CD4-positive, alpha-beta memory T cell (primary cell): ENCODE measurements around the gene CLCF1. TPM values are rescaled to one million over a fixed set of nuclear protein-coding genes. Genes with fewer than 3 reads are reported as not detected.

Source experiments
- CTCF ChIA-PET: fragments of 350-600 bp; sonication (Branson Sonifier 250); formaldehyde crosslinking; loops from one replicate; lab custom pipeline; 2021; ENCODE audit warnings: inconsistent platforms; ENCODE audit not compliant: partially characterized antibody; lab: Charles Lee
- POLR2A ChIA-PET: fragments of 350-600 bp; sonication (Branson Sonifier 250); formaldehyde crosslinking; loops from one replicate; lab custom pipeline; 2021; ENCODE audit not compliant: partially characterized antibody; lab: Charles Lee
- DNase-seq, 5 donors: peaks; one replicate each; pipeline versions ENCODE4 v3.0.0 to v3.0.0-alpha.2; 2020 to 2022; ENCODE audit warnings: mixed read lengths in 1 of 5
- H3K27ac ChIP-seq: one replicate; pipeline ENCODE4 v1.7.0; 2013; ENCODE audit warnings: low read depth, low read length
- H3K27me3 ChIP-seq: 2 replicates; pipeline ENCODE4 v1.7.0; 2013; ENCODE audit warnings: mild to moderate bottlenecking, low read length, moderate library complexity; ENCODE audit not compliant: insufficient read depth
- H3K36me3 ChIP-seq: 2 replicates; pipeline ENCODE4 v1.7.0; 2013; ENCODE audit warnings: mild to moderate bottlenecking, low read length, moderate library complexity; ENCODE audit not compliant: insufficient read depth
- H3K4me1 ChIP-seq: 2 replicates; pipeline ENCODE4 v1.7.0; 2013; ENCODE audit warnings: mild to moderate bottlenecking, low read length, moderate library complexity; ENCODE audit not compliant: insufficient read depth
- H3K4me3 ChIP-seq, 2 donors: one replicate each; pipeline ENCODE4 v1.7.0; 2013; ENCODE audit warnings: low read length in 2 of 2, mild to moderate bottlenecking in 1 of 2
- H3K9me3 ChIP-seq, 2 donors: one replicate each; pipeline ENCODE4 v1.7.0; 2013; ENCODE audit warnings: low read length in 2 of 2, control low read depth in 1 of 2; ENCODE audit not compliant: control insufficient read depth in 1 of 2
- H3K27ac Mint-ChIP-seq, 7 donors: one replicate each; pipeline ENCODE4 v1.8.0; 2020 to 2021; ENCODE audit warnings: mixed read lengths in 7 of 7, mild to moderate bottlenecking in 6 of 7, inconsistent platforms in 3 of 7, moderate library complexity in 3 of 7
- H3K27me3 Mint-ChIP-seq, 2 donors: one replicate each; pipeline ENCODE4 v1.8.0; 2020 to 2021; ENCODE audit warnings: mixed read lengths in 2 of 2
- H3K36me3 Mint-ChIP-seq, 2 donors: one replicate each; pipeline ENCODE4 v1.8.0; 2020 to 2021; ENCODE audit warnings: mixed read lengths in 2 of 2, inconsistent platforms in 1 of 2, mild to moderate bottlenecking in 1 of 2
- H3K4me1 Mint-ChIP-seq, 4 donors: one replicate each; pipeline ENCODE4 v1.8.0; 2020 to 2021; ENCODE audit warnings: mixed read lengths in 4 of 4, mild to moderate bottlenecking in 1 of 4
- H3K4me3 Mint-ChIP-seq, 8 donors: one replicate each; pipeline ENCODE4 v1.8.0; 2020 to 2021; ENCODE audit warnings: mixed read lengths in 8 of 8, mild to moderate bottlenecking in 7 of 8, moderate library complexity in 6 of 8, inconsistent platforms in 3 of 8
- H3K9me3 Mint-ChIP-seq, 8 donors: one replicate each; pipeline ENCODE4 v1.8.0; 2020 to 2021; ENCODE audit warnings: mixed read lengths in 8 of 8, mild to moderate bottlenecking in 5 of 8, inconsistent platforms in 3 of 8, moderate library complexity in 1 of 8
- intact Hi-C: fragments of 100-400 bp; cut with micrococcal nuclease; formaldehyde crosslinking; loops from one replicate; pipeline ENCODE4 v1.15.1; 2023
- polyA plus RNA-seq, 2 donors: library from polyadenylated mRNA; unstranded; fragments of 300-500 nt; fragmentation: Illumina TruSeq; gene quantifications; one replicate each; pipeline ENCODE4 v1.2.3, GENCODE V29; 2021
- total RNA-seq, 2 experiments: library from RNA; stranded (reverse); gene quantifications; one replicate each; pipeline ENCODE4 v1.2.3, GENCODE V29; 2021

CLCF1 gene
- total and polyA plus RNA-seq, 4 experiments from 2014 or later = 0.45 to 6.4 (median 4.9) TPM

GRCh38 chr11:67409261-67409666, 35.9 kb upstream of the CLCF1 start:
- Mint-ChIP-seq H3K27me3 (no peaks in the 10 kb centered on the region), H3K4me3 (peak overlapping the region; percentile 85 to 100 (median 94)), H3K4me1 (peaks cover 49 to 97% (median 67%) of the 10 kb centered on the region in 4 donors), H3K9me3 (peaks cover 0 to 2% (median 0%) of the 10 kb centered on the region in 8 donors), H3K36me3 (peaks cover 20 to 29% of the 10 kb centered on the region in 2 donors), H3K27ac (peak overlapping the region; percentile 37 to 98 (median 72))
- Histone ChIP-seq H3K27me3 (no peaks in the 10 kb centered on the region), H3K36me3 (peaks cover 22% of the 10 kb centered on the region), H3K4me3 (peak overlapping the region; percentile 48 to 77), H3K4me1 (peaks cover 91% of the 10 kb centered on the region), H3K9me3 (no peaks in the 10 kb centered on the region), H3K27ac (peak overlapping the region; percentile 81)
- POLR2A ChIA-PET = interaction anchor here (0.8 to 21.5 kb wide), 26 partner anchors 9 to 169 kb away, joined by 3 to 2262 read pairs (median 6); partner anchors contain the start of genes AIP, CARNS1, CLCF1 and CORO1B
- intact Hi-C loops = loop anchor here (1.0 kb wide), 2 partner anchors 8 to 60 kb away; partner anchors contain the start of gene TMEM134
- peak; percentile 80 to 85 (median 83) for DNase-seq
- CTCF ChIA-PET = interaction anchor here (1.0 to 3.4 kb wide), 5 partner anchors 9 to 75 kb away, joined by 3 to 21 read pairs (median 4); partner anchors contain the start of genes AIP, PTPRCAP and RPS6KB2

GRCh38 chr11:67408437-67409200, 35.2 kb upstream of the CLCF1 start:
- Histone ChIP-seq H3K4me3 (peak overlapping the region; percentile 33 to 77), H3K9me3 (no peaks in the 10 kb centered on the region), H3K4me1 (peaks cover 88% of the 10 kb centered on the region), H3K27ac (peak overlapping the region; percentile 81), H3K36me3 (peaks cover 22% of the 10 kb centered on the region), H3K27me3 (no peaks in the 10 kb centered on the region)
- H3K4me3 Mint-ChIP-seq = peak overlapping the region; percentile 85 to 100 (median 94)
- peaks cover 49 to 98% (median 67%) of the 10 kb centered on the region in 4 donors for H3K4me1 Mint-ChIP-seq
- peak overlapping the region; percentile 82 to 98 (median 93) for H3K27ac Mint-ChIP-seq
- H3K36me3 Mint-ChIP-seq = peaks cover 20 to 33% of the 10 kb centered on the region in 2 donors
- POLR2A ChIA-PET = interaction anchor here (0.5 to 21.5 kb wide), 29 partner anchors 8 to 194 kb away, joined by 3 to 2262 read pairs (median 5); partner anchors contain the start of genes AIP, CARNS1, CLCF1 and CORO1B
- intact Hi-C loops = loop anchor here (1.0 kb wide), 2 partner anchors 9 to 61 kb away; partner anchors contain the start of gene TMEM134
- peak in 1 of 5 donors; percentile 58 for DNase-seq
- H3K27me3 Mint-ChIP-seq = no peaks in the 10 kb centered on the region
- CTCF ChIA-PET = interaction anchor here (0.9 to 3.4 kb wide), 8 partner anchors 8 to 75 kb away, joined by 3 to 21 read pairs (median 4); partner anchors contain the start of genes AIP, PTPRCAP, RPS6KB2 and TMEM134
- peaks cover 0 to 2% (median 0%) of the 10 kb centered on the region in 8 donors for H3K9me3 Mint-ChIP-seq

- H3K27me3 Mint-ChIP-seq = no peaks in the 10 kb centered on the region
- peak overlapping the region; percentile 81 for H3K27ac ChIP-seq
- H3K4me1 Mint-ChIP-seq = peaks cover 47 to 97% (median 63%) of the 10 kb centered on the region in 4 donors
- H3K36me3 ChIP-seq = peaks cover 22% of the 10 kb centered on the region
- H3K4me3 ChIP-seq = peak overlapping the region; percentile 33 to 77
- ChIA-PET CTCF (interaction anchor here (0.9 to 3.4 kb wide), 8 partner anchors 9 to 77 kb away, joined by 3 to 21 read pairs (median 4); partner anchors contain the start of genes PTPRCAP, RPS6KB2 and TMEM134), POLR2A (interaction anchor here (0.5 to 21.5 kb wide), 25 partner anchors 10 to 195 kb away, joined by 3 to 2262 read pairs (median 5); partner anchors contain the start of genes AIP, CARNS1, CDK2AP2 and CLCF1)
- peak overlapping the region; percentile 82 to 98 (median 93) for H3K27ac Mint-ChIP-seq
- H3K9me3 ChIP-seq = no peaks in the 10 kb centered on the region
- DNase-seq = no peak
- H3K36me3 Mint-ChIP-seq = peaks cover 20 to 35% of the 10 kb centered on the region in 2 donors
- H3K4me1 ChIP-seq = peaks cover 88% of the 10 kb centered on the region
- H3K4me3 Mint-ChIP-seq = peak overlapping the region; percentile 85 to 100 (median 94)
- peaks cover 0 to 1% (median 0%) of the 10 kb centered on the region in 8 donors for H3K9me3 Mint-ChIP-seq
- intact Hi-C loops = no loop called here
- no peaks in the 10 kb centered on the region for H3K27me3 ChIP-seq
These were observed 34.3 kb upstream of the CLCF1 start for GRCh38 chr11:67407688-67408163.

GRCh38 chr11:67406969-67407687, 33.7 kb upstream of the CLCF1 start:
- peaks cover 22% of the 10 kb centered on the region for H3K36me3 ChIP-seq
- no peaks in the 10 kb centered on the region for H3K27me3 ChIP-seq
- H3K27me3 Mint-ChIP-seq = no peaks in the 10 kb centered on the region
- peak overlapping the region; percentile 33 to 77 for H3K4me3 ChIP-seq
- intact Hi-C loops = no loop called here
- peak overlapping the region; percentile 82 to 98 (median 93) for H3K27ac Mint-ChIP-seq
- H3K27ac ChIP-seq = peak overlapping the region; percentile 81
- no peaks in the 10 kb centered on the region for H3K9me3 ChIP-seq
- peaks cover 43 to 92% (median 58%) of the 10 kb centered on the region in 4 donors for H3K4me1 Mint-ChIP-seq
- H3K36me3 Mint-ChIP-seq = peaks cover 20 to 35% of the 10 kb centered on the region in 2 donors
- ChIA-PET CTCF (interaction anchor here (1.0 to 3.4 kb wide), 4 partner anchors 10 to 77 kb away, joined by 3 to 21 read pairs (median 4); partner anchors contain the start of gene PTPRCAP), POLR2A (interaction anchor here (0.7 to 21.5 kb wide), 17 partner anchors 9 to 167 kb away, joined by 3 to 2262 read pairs (median 4); partner anchors contain the start of genes AIP, CARNS1, CDK2AP2 and CLCF1)
- peak overlapping the region; percentile 85 to 100 (median 94) for H3K4me3 Mint-ChIP-seq
- peaks cover 88% of the 10 kb centered on the region for H3K4me1 ChIP-seq
- H3K9me3 Mint-ChIP-seq = no peaks in the 10 kb centered on the region
- no peak for DNase-seq

- H3K36me3 ChIP-seq = peaks cover 22% of the 10 kb centered on the region
- peaks cover 84% of the 10 kb centered on the region for H3K4me1 ChIP-seq
- H3K27me3 ChIP-seq = no peaks in the 10 kb centered on the region
- CTCF ChIA-PET = interaction anchor here (1.1 to 3.4 kb wide), 2 partner anchors 31 to 78 kb away, joined by 3 to 21 read pairs; partner anchors contain the start of gene PTPRCAP
- Mint-ChIP-seq H3K36me3 (peaks cover 20 to 35% of the 10 kb centered on the region in 2 donors), H3K27me3 (no peaks in the 10 kb centered on the region), H3K27ac (peak overlapping the region; percentile 64 to 98 (median 92)), H3K9me3 (no peaks in the 10 kb centered on the region), H3K4me3 (peak overlapping the region; percentile 93 to 100 (median 96)), H3K4me1 (peaks cover 39 to 88% (median 53%) of the 10 kb centered on the region in 4 donors)
- peak overlapping the region; percentile 81 for H3K27ac ChIP-seq
- H3K4me3 ChIP-seq = peak overlapping the region in 1 of 2 donors; percentile 77
- DNase-seq = no peak
- no peaks in the 10 kb centered on the region for H3K9me3 ChIP-seq
- POLR2A ChIA-PET = interaction anchor here (0.7 to 21.5 kb wide), 12 partner anchors 8 to 129 kb away, joined by 3 to 2262 read pairs (median 17); partner anchors contain the start of genes AIP, CARNS1, CLCF1 and CORO1B
- intact Hi-C loops = no loop called here
These were observed 33.1 kb upstream of the CLCF1 start for GRCh38 chr11:67406420-67406968.
